Measurements from ENCODE around the gene WDR90. TPM values are rescaled to one million over a fixed set of nuclear protein-coding genes. Genes with fewer than 3 reads are reported as not detected.

Gene WDR90
- total RNA-seq, 1 donor from 2014 or later: 9.3 TPM

DNA sequence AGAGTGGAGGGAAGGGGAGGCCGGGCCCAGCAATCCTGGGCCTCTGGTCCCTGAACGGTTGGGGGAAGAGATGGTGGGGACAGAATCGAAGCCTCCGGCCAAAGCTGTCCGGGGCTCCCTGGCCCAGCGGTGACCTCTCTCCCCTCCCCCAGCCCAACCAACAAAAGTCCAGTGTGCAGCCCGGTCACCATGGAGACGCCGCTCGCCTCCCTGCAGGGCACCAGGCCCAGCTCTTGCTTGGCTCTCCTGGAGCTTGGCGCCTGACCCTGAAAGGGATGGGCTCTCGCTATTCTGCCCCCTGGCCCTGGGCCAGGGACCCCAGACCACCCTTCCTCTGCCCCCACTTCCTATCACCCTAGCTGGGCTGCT lies 67.0 kb downstream of the WDR90 start:
- H3K4me2 ChIP-seq: peak overlapping the region; percentile 92
- H3K79me2 ChIP-seq (ENCODE audit: low read depth): no peaks in the 10 kb centered on the region
- no peaks in the 10 kb centered on the region for H3K9me3 Mint-ChIP-seq
- DNase-seq (ENCODE audit: low spot score): peak; percentile 95
- H2AFZ ChIP-seq (replicated peaks): no peak overlapping the region
- peaks cover 43% of the 10 kb centered on the region for H4K20me1 ChIP-seq (ENCODE audit: low read depth)
- H3K27me3 ChIP-seq: peaks cover 34% of the 10 kb centered on the region
- no peaks in the 10 kb centered on the region for H3K36me3 ChIP-seq
- peaks cover 43% of the 10 kb centered on the region for H3F3A ChIP-seq (ENCODE audit: low read depth)
- H3K4me1 ChIP-seq: peaks cover 37% of the 10 kb centered on the region
- peaks cover 2% of the 10 kb centered on the region for H3K36me3 Mint-ChIP-seq
- H3K9ac ChIP-seq: no peak overlapping the region
- peaks cover 42% of the 10 kb centered on the region for H3K4me1 Mint-ChIP-seq
- H3K27ac ChIP-seq: peak overlapping the region; percentile 23
- H3K4me3 Mint-ChIP-seq: peak overlapping the region; percentile 88
- H3K4me3 ChIP-seq: peak overlapping the region; percentile 95
- peak overlapping the region; percentile 87 for H3K27ac Mint-ChIP-seq
- no peaks in the 10 kb centered on the region for H3K9me3 ChIP-seq (ENCODE audit: low read depth)
- H3K27me3 Mint-ChIP-seq (ENCODE audit: insufficient read depth, low read depth): peaks cover 12% of the 10 kb centered on the region
- TF ChIP-seq EZH2phosphoT487 (IDR thresholded peaks at IDR 0.05): no peak
- TF ChIP-seq CTCF (IDR thresholded peaks at IDR 0.05): no peak
- TF ChIP-seq EZH2 (IDR thresholded peaks at IDR 0.05): no peak

- Mint-ChIP-seq H3K27me3 (ENCODE audit: insufficient read depth, low read depth) (peaks cover 12% of the 10 kb centered on the region), H3K36me3 (peaks cover 2% of the 10 kb centered on the region), H3K9me3 (no peaks in the 10 kb centered on the region), H3K27ac (no peak overlapping the region), H3K4me3 (peak overlapping the region; percentile 88), H3K4me1 (peaks cover 40% of the 10 kb centered on the region)
- Histone ChIP-seq H3K4me2 (peak overlapping the region; percentile 92), H4K20me1 (ENCODE audit: low read depth) (peaks cover 49% of the 10 kb centered on the region), H3F3A (ENCODE audit: low read depth) (peaks cover 46% of the 10 kb centered on the region), H3K9ac (no peak overlapping the region), H3K79me2 (ENCODE audit: low read depth) (no peaks in the 10 kb centered on the region), H3K27ac (no peak overlapping the region), H3K4me1 (peaks cover 37% of the 10 kb centered on the region), H2AFZ (replicated peaks) (no peak overlapping the region), H3K9me3 (ENCODE audit: low read depth) (no peaks in the 10 kb centered on the region), H3K36me3 (no peaks in the 10 kb centered on the region), H3K4me3 (peak overlapping the region; percentile 95), H3K27me3 (peaks cover 29% of the 10 kb centered on the region)
- DNase-seq (ENCODE audit: low spot score): no peak
- no peak for TF ChIP-seq CTCF (IDR thresholded peaks at IDR 0.05)
- no peak for TF ChIP-seq EZH2 (IDR thresholded peaks at IDR 0.05)
- TF ChIP-seq EZH2phosphoT487 (IDR thresholded peaks at IDR 0.05): no peak
Measured at GRCh38 chr16:716768-717325, 67.7 kb downstream of the WDR90 start.

Other genes with a start within 250 kb of the WDR90 start
- gene DECR2, start 247.5 kb upstream of the WDR90 start, total RNA-seq (ENCODE audit: low replicate concordance): 7.1 and 24.3 TPM in 2 replicates
- gene RAB11FIP3, start 223.7 kb upstream of the WDR90 start, total RNA-seq (ENCODE audit: low replicate concordance): 15.5 and 45.2 TPM in 2 replicates
- 6.8 and 41.0 TPM in 2 replicates for gene CAPN15, start 121.7 kb upstream of the WDR90 start, total RNA-seq (ENCODE audit: low replicate concordance)
- not detected in 2 replicates for gene PRR35, start 89.0 kb upstream of the WDR90 start, total RNA-seq (ENCODE audit: low replicate concordance)
- gene NHLRC4, start 82.4 kb upstream of the WDR90 start, total RNA-seq (ENCODE audit: low replicate concordance): 0.28 TPM in 1 of 2 replicates, not detected in the other
- gene PIGQ, start 79.4 kb upstream of the WDR90 start, total RNA-seq (ENCODE audit: low replicate concordance): 16.1 and 60.7 TPM in 2 replicates
- gene RAB40C, start 59.3 kb upstream of the WDR90 start, total RNA-seq (ENCODE audit: low replicate concordance): 6.0 and 30.0 TPM in 2 replicates
- gene WFIKKN1, start 18.4 kb upstream of the WDR90 start, total RNA-seq (ENCODE audit: low replicate concordance): 5.9 and 22.5 TPM in 2 replicates
- 46.0 and 125 TPM in 2 replicates for gene METTL26, start 13.1 kb upstream of the WDR90 start, total RNA-seq (ENCODE audit: low replicate concordance)
- gene MCRIP2, start 7.5 kb upstream of the WDR90 start, total RNA-seq (ENCODE audit: low replicate concordance): 1.5 and 4.7 TPM in 2 replicates
- 34.0 and 138 TPM in 2 replicates for gene RHOT2, start 18.8 kb downstream of the WDR90 start, total RNA-seq (ENCODE audit: low replicate concordance)
- gene RHBDL1, start 26.3 kb downstream of the WDR90 start, total RNA-seq (ENCODE audit: low replicate concordance): 0.28 and 5.3 TPM in 2 replicates
- gene STUB1, start 31.0 kb downstream of the WDR90 start, total RNA-seq (ENCODE audit: low replicate concordance): 27.0 and 79.5 TPM in 2 replicates
- 32.1 and 54.8 TPM in 2 replicates for gene JMJD8, start 35.0 kb downstream of the WDR90 start, total RNA-seq (ENCODE audit: low replicate concordance)
- 3.5 and 12.5 TPM in 2 replicates for gene WDR24, start 41.0 kb downstream of the WDR90 start, total RNA-seq (ENCODE audit: low replicate concordance)
- gene FBXL16, start 56.4 kb downstream of the WDR90 start, total RNA-seq (ENCODE audit: low replicate concordance): 0.13 and 0.65 TPM in 2 replicates
- 24.3 and 110 TPM in 2 replicates for gene METRN, start 65.8 kb downstream of the WDR90 start, total RNA-seq (ENCODE audit: low replicate concordance)
- 7.5 and 20.9 TPM in 2 replicates for gene ANTKMT, start 71.8 kb downstream of the WDR90 start, total RNA-seq (ENCODE audit: low replicate concordance)
- 0.67 and 3.7 TPM in 2 replicates for gene CCDC78, start 77.1 kb downstream of the WDR90 start, total RNA-seq (ENCODE audit: low replicate concordance)
- 1.0 and 5.4 TPM in 2 replicates for gene HAGHL, start 77.7 kb downstream of the WDR90 start, total RNA-seq (ENCODE audit: low replicate concordance)
- gene CIAO3, start 91.6 kb downstream of the WDR90 start, total RNA-seq (ENCODE audit: low replicate concordance): 20.5 and 38.2 TPM in 2 replicates
- gene MSLN, start 111.4 kb downstream of the WDR90 start, total RNA-seq (ENCODE audit: low replicate concordance): 0.82 and 1.2 TPM in 2 replicates
- 5.6 and 22.7 TPM in 2 replicates for gene RPUSD1, start 139.0 kb downstream of the WDR90 start, total RNA-seq (ENCODE audit: low replicate concordance)
- 35.6 and 124 TPM in 2 replicates for gene CHTF18, start 139.3 kb downstream of the WDR90 start, total RNA-seq (ENCODE audit: low replicate concordance)
- not detected in 2 replicates for gene GNG13, start 151.4 kb downstream of the WDR90 start, total RNA-seq (ENCODE audit: low replicate concordance)